LoVo (cell line): ENCODE data around the gene KERA.
A peak's percentile ranks its signal among the peaks of the same experiment; 100 is the strongest.

Source experiments
- DNase-seq: peaks from one replicate; pipeline ENCODE4 v3.0.0-alpha.2; 2016; ENCODE audit warnings: low spot score

KERA gene

DNA sequence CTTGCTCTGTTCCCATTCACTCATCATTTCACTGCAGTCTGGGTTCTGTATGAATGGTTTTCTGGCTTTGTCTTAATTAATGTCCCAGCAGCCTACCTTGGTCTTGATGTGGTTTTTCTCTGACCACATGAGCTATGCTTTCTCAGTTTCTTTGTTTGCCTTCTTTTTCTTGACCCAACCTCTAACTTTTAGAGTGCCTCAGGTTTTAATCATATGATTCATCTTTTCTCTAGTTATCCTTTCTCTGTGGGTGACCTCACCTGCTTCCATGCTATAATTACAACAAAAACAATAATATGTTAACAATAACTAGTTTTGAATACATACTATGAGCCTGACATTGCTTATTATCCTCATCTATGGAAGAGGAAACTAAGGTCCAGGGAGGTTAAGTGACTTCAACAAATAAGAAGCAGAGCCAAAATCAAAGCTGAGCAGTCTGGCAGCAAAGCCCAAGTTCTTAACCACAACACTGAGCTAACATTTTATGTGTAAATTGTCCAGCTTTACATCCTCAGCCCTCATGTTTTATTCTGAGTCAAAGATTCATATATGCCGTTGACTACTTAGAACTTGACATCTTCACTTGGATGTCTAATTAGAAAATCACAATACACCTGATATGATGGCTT, 48.4 kb downstream of the KERA start:
- DNase-seq = peak; percentile 37

DNA sequence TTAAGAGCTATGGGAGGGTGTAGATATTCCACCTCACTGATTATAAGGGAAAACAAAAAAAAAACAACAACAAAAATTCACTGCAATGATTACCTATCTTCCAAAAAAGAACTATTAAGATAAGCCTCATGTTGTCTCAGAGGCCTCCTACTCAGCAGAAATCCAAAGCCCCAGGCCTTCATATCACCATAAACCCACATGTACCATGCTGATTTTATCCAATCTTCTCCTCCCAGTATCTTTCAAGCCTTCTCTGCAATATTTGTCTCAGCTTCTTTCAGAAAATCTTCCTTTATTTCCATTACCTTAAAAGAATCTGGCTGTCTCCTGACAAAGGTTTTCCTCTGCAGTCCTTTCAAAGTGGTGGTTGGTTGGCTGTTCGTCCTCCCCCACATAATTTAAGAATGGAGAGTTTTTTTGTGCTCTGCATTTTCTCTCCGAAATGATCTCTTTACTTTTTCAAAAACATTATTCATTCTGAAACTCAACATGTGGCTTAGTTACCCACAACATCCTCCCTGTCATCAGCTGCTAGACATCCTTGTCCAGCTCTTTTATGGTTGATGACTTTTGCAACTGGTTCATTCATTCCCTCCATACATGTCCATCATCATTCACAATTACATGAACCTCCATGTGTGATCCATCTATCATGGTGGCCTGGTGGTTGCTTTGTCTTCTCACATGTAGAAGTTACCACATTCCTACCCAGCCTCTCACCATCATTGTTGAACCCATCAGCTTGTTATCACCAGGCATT, 50.1 kb downstream of the KERA start:
- no peak for DNase-seq

DNA sequence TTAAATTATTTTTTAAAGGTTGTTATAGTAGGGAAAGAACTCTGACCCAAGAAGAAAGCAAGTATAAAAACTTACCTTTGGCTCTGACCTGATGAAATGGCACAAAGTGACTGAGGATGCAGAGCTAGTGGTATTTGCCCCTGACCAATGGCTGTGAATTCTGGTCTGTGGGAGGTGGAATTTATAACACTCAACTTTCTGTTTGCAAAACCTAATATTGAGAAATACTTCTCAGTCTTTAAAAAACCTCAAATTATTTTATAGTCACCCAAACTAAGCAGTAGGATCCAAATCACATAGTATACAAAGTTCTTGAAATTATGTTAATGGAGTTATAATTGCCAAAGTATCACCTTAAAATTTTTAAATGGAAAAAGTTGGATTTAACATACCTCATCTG, 53.0 kb downstream of the KERA start, which contains the start of gene EPYC:
TSS of gene EPYC (minus strand) at position 101 of the 400 bp plus-strand sequence. CDS start 2,407 bp downstream, outside the sequence.
- DNase-seq = no peak

DNA sequence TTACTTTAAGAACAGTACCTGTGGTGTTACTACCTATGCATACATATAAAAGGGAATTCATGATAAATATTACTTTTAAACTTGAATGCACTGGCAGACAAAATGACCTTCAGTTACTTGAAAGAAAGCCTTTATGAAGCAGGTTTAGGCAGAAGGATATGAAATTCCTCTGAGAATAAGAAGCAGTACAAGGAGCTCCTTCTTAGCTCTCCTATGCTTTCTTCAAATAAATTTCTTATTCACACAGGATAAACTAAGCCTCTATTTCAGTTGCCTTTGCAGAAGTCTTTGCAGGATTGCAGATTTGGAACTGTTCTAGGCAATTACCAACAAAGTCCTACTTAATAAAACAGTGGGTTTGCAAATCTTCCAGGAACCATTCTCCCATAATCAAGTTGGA, 54.1 kb downstream of the KERA start:
- no peak for DNase-seq

DNA sequence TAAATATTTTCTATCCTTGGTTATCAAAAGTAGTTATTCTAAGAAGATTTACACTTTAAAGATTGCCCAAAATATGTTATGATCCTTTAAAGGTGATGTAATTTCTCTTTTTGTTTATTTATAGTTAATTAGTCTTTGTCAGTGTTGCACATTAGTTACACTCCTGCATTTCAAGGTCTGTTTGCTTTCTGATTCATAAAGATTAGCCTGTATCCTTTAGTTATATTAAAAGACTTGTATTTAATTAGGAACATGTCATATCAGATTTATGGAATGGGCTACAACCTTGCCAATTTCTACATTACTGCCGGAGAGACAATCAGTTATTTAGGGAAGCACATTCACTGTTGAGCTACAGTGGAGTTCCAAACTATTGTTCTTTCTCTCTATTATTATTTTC, 56.5 kb downstream of the KERA start:
- no peak for DNase-seq
